ENCODE data around the gene NRBP1. TPM values are rescaled to one million over a fixed set of nuclear protein-coding genes. Genes with fewer than 3 reads are reported as not detected.

The NRBP1 gene
- total and polyA plus RNA-seq, 9 of the 15 experiments (the other 6 are each of a cell fraction or from before 2014, with no cell fraction given), result 2.9 to 84.5 (median 36.9) TPM

GRCh38 chr2:27409321-27410073 lies 18.9 kb upstream of the NRBP1 start, which contains the start of gene PPM1G (continued):
- TF ChIP-seq HOMEZ (CRISPR knock-in tag; IDR thresholded peaks at IDR 0.05) (no peak), TFAP4 (CRISPR knock-in tag; IDR thresholded peaks at IDR 0.05; ENCODE audit: borderline replicate concordance) (peak; percentile 87), ZNF695 (CRISPR knock-in tag; IDR thresholded peaks at IDR 0.05) (peak; percentile 70; the same call in 1 of the 2 replicates), MGA (IDR thresholded peaks at IDR 0.05) (peak; percentile 99), JUND (IDR thresholded peaks at IDR 0.05; ENCODE audit: borderline replicate concordance, low read depth, low read length) (peak; percentile 30; the same call in 1 of the 2 replicates), JUND (tag; IDR thresholded peaks at IDR 0.05; ENCODE audit: borderline replicate concordance, low read depth, low read length) (no peak; the same call in 2 of the 3 replicates), HCFC1 (IDR thresholded peaks at IDR 0.05; ENCODE audit: low read depth, low read length) (peak; percentile 65), HDAC1 (IDR thresholded peaks at IDR 0.05) (peak in 1 of 2 experiments; percentile 14; a peak in 1 of 4 replicates), CTCFL (IDR thresholded peaks at IDR 0.05; ENCODE audit: borderline replicate concordance, insufficient read depth, low read depth, low read length, poor library complexity, severe bottlenecking) (no peak)

All from K562 (cell line).